Measurements from ENCODE around the gene MEGF9. TPM values are rescaled to one million over a fixed set of nuclear protein-coding genes. Genes with fewer than 3 reads are reported as not detected.

MEGF9 gene
- total and polyA plus RNA-seq, 2 of the 13 experiments (the other 11 are each of a cell fraction or from before 2014, with no cell fraction given): 3.1 to 3.3 TPM

DNA sequence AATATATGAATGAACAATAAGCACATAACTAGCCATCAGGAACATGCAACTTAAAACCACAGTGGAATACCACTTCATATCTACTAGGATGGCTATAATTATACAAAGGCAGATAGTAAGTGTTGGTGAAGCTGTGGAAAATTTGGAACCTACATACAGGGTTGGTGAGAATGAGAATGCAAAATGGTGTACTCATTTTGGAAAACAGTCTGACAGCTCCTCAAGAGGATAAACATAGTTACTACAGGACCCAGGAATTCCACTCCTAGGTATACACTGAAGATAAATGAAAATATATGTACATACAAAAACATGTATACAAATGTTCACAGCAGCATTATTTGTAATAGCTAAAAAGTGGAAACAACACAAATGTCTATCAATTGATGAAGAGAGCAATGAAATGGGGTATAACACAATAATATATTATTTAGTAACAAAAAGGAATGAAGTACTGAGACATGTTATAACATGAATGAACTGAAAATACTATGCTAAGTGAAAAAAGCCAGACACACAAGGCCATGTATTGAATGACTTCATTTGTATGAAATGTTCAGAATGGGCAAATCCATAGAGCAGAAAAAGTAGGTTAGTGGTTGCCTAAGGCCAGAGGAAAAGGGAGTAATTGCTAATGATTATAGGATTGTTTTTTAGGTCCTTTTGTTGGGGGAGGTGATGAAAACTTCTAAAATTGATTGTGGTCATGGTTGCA is 103.1 kb downstream of the MEGF9 start:
- DNase-seq (ENCODE audit: low spot score) (peak; percentile 29), FAIRE-seq (no peak), ATAC-seq (peak; percentile 68)
- Histone ChIP-seq H3K36me3 (replicated peaks in 1 of 2; ENCODE audit: control insufficient read depth in 1 of 2, insufficient read depth in 2 of 2, low read length in 2 of 2) (0 out of 5 replicates have a peak, but pooled peaks cover 0 to 5% of the 10 kb centered on the region in 2 experiments), H3K4me1 (ENCODE audit: insufficient read depth, low read length) (no peaks in the 10 kb centered on the region), H3K4me3 (replicated peaks in 1 of 3; ENCODE audit: insufficient read depth in 1 of 3, low read depth in 2 of 3, low read length in 3 of 3) (no peak overlapping the region), H3K4me2 (ENCODE audit: low read depth, low read length) (no peak overlapping the region), H3K27ac (ENCODE audit: extremely low read length, insufficient read depth, low read length) (no peak overlapping the region), H3K27me3 (ENCODE audit: control insufficient read depth in 1 of 2, insufficient read depth in 2 of 2, low read length in 2 of 2) (no peaks in the 10 kb centered on the region), H3K9me3 (ENCODE audit: low read length) (no peaks in the 10 kb centered on the region), H3K79me2 (ENCODE audit: insufficient read depth, low read length) (no peaks in the 10 kb centered on the region), H4K20me1 (ENCODE audit: insufficient read depth, low read length) (no peaks in the 10 kb centered on the region), H3K9ac (ENCODE audit: insufficient read depth, low read depth, low read length) (no peak overlapping the region), H2AFZ (ENCODE audit: low read length) (no peak overlapping the region)
- POLR2A ChIA-PET: interaction anchor here (1.1 kb wide), 1 partner anchor 40 kb away, joined by 3 read pairs; no protein-coding TSS in a partner anchor
- BruUV-seq (replicated peaks): no TSS peak
- in situ Hi-C loops (cut with HindIII; ENCODE audit: extremely low pct_ligation_motif_present, low pct_unique_long_range_greater_than_20kb) (no loop called here), intact Hi-C loops (cut with micrococcal nuclease; ENCODE audit: unreplicated experiment) (loop anchor here (5.0 to 10.0 kb wide), 2 partner anchors 39 to 76 kb away; no protein-coding TSS in a partner anchor)
- CTCF ChIA-PET (ENCODE audit: low intra/inter-chr PET ratio, low total read pairs): no interaction called here
- TF ChIP-seq STAG1 (CRISPR knock-in tag; IDR thresholded peaks at IDR 0.05) (peak; percentile 58), RAD21 (CRISPR knock-in tag; IDR thresholded peaks at IDR 0.05) (peak; percentile 28; the same call in 1 of the 2 replicates), ZNF232 (CRISPR knock-in tag; IDR thresholded peaks at IDR 0.05; ENCODE audit: borderline replicate concordance) (no peak)
- TF ChIP-seq, protein P1, sequence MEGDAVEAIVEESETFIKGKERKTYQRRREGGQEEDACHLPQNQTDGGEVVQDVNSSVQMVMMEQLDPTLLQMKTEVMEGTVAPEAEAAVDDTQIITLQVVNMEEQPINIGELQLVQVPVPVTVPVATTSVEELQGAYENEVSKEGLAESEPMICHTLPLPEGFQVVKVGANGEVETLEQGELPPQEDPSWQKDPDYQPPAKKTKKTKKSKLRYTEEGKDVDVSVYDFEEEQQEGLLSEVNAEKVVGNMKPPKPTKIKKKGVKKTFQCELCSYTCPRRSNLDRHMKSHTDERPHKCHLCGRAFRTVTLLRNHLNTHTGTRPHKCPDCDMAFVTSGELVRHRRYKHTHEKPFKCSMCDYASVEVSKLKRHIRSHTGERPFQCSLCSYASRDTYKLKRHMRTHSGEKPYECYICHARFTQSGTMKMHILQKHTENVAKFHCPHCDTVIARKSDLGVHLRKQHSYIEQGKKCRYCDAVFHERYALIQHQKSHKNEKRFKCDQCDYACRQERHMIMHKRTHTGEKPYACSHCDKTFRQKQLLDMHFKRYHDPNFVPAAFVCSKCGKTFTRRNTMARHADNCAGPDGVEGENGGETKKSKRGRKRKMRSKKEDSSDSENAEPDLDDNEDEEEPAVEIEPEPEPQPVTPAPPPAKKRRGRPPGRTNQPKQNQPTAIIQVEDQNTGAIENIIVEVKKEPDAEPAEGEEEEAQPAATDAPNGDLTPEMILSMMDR (CRISPR knock-in tag; IDR thresholded peaks at IDR 0.05): peak; percentile 34

DNA sequence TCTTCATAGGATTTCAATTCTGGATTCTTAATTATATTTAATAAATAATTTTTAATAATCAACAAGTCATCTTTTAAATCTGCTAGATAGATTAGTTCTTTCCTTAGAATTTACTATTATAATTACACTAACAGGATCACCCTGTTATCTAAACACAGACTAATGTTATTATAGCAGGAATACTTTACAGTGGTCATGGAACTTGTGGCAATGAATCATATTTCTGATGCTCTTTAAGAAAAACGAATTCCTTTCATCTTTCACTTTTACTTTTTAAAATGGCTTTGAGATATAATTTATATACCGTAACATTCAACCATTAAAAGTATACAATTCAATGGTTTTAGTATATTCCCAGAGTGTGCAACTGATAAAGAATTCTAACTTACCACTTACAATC is 104.6 kb downstream of the MEGF9 start:
- ATAC-seq: no peak
- Histone ChIP-seq H3K4me3 (replicated peaks in 1 of 3; ENCODE audit: insufficient read depth in 1 of 3, low read depth in 2 of 3, low read length in 3 of 3) (no peak overlapping the region), H3K27ac (ENCODE audit: extremely low read length, insufficient read depth, low read length) (no peak overlapping the region), H3K79me2 (ENCODE audit: insufficient read depth, low read length) (no peaks in the 10 kb centered on the region), H3K9me3 (ENCODE audit: low read length) (no peaks in the 10 kb centered on the region), H3K36me3 (replicated peaks in 1 of 2; ENCODE audit: control insufficient read depth in 1 of 2, insufficient read depth in 2 of 2, low read length in 2 of 2) (peaks cover 0 to 10% of the 10 kb centered on the region in 2 experiments; a peak in 1 of 5 replicates), H3K9ac (ENCODE audit: insufficient read depth, low read depth, low read length) (no peak overlapping the region), H3K4me2 (ENCODE audit: low read depth, low read length) (no peak overlapping the region), H4K20me1 (ENCODE audit: insufficient read depth, low read length) (no peaks in the 10 kb centered on the region), H2AFZ (ENCODE audit: low read length) (no peak overlapping the region), H3K27me3 (ENCODE audit: control insufficient read depth in 1 of 2, insufficient read depth in 2 of 2, low read length in 2 of 2) (no peaks in the 10 kb centered on the region), H3K4me1 (ENCODE audit: insufficient read depth, low read length) (no peaks in the 10 kb centered on the region)
- ChIA-PET POLR2A (no interaction called here), CTCF (ENCODE audit: low intra/inter-chr PET ratio, low total read pairs) (no interaction called here)
- in situ Hi-C loops (cut with HindIII; ENCODE audit: extremely low pct_ligation_motif_present, low pct_unique_long_range_greater_than_20kb) (no loop called here), intact Hi-C loops (cut with micrococcal nuclease; ENCODE audit: unreplicated experiment) (loop anchor here (5.0 to 10.0 kb wide), 2 partner anchors 37 to 75 kb away; no protein-coding TSS in a partner anchor)
- FAIRE-seq: no peak
- no peak for DNase-seq (ENCODE audit: low spot score)
- no TSS peak for BruUV-seq (replicated peaks)
- 91% methylated on average over 2 of the region's 2 CpGs for WGBS (ENCODE audit: low lambda C conversion rate)
- TF ChIP-seq AGO1 (IDR thresholded peaks at IDR 0.05; ENCODE audit: low read depth, low read length, poor library complexity, severe bottlenecking) (no peak), EZH2 (conservative IDR thresholded peaks at IDR 0.05; ENCODE audit: low read depth, low read length) (no peak), ZNF749 (CRISPR knock-in tag; IDR thresholded peaks at IDR 0.05; ENCODE audit: borderline replicate concordance) (no peak), PHF21A (CRISPR knock-in tag; IDR thresholded peaks at IDR 0.05) (no peak), TBL1XR1 (IDR thresholded peaks at IDR 0.05; ENCODE audit: borderline replicate concordance, low read length, partially characterized antibody) (no peak), ZNF660 (CRISPR knock-in tag; IDR thresholded peaks at IDR 0.05; ENCODE audit: borderline replicate concordance, low read depth) (no peak)
- TF ChIP-seq, protein P2, sequence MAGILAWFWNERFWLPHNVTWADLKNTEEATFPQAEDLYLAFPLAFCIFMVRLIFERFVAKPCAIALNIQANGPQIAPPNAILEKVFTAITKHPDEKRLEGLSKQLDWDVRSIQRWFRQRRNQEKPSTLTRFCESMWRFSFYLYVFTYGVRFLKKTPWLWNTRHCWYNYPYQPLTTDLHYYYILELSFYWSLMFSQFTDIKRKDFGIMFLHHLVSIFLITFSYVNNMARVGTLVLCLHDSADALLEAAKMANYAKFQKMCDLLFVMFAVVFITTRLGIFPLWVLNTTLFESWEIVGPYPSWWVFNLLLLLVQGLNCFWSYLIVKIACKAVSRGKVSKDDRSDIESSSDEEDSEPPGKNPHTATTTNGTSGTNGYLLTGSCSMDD (CRISPR knock-in tag; IDR thresholded peaks at IDR 0.05): no peak
- TF ChIP-seq, protein P3, sequence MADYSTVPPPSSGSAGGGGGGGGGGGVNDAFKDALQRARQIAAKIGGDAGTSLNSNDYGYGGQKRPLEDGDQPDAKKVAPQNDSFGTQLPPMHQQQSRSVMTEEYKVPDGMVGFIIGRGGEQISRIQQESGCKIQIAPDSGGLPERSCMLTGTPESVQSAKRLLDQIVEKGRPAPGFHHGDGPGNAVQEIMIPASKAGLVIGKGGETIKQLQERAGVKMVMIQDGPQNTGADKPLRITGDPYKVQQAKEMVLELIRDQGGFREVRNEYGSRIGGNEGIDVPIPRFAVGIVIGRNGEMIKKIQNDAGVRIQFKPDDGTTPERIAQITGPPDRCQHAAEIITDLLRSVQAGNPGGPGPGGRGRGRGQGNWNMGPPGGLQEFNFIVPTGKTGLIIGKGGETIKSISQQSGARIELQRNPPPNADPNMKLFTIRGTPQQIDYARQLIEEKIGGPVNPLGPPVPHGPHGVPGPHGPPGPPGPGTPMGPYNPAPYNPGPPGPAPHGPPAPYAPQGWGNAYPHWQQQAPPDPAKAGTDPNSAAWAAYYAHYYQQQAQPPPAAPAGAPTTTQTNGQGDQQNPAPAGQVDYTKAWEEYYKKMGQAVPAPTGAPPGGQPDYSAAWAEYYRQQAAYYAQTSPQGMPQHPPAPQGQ (CRISPR knock-in tag; IDR thresholded peaks at IDR 0.05; ENCODE audit: borderline replicate concordance): no peak
